Measurements from ENCODE around the gene MMP24. TPM values are rescaled to one million over a fixed set of nuclear protein-coding genes. Genes with fewer than 3 reads are reported as not detected.
"Not testable (repeated sequence)": the region's sequence is repeated elsewhere in the genome, so short reads cannot be mapped to it uniquely, and the experiment has no call there.

The MMP24 gene
- total RNA-seq, 2 donors from 2014 or later, result 0.96 to 1.7 TPM

DNA sequence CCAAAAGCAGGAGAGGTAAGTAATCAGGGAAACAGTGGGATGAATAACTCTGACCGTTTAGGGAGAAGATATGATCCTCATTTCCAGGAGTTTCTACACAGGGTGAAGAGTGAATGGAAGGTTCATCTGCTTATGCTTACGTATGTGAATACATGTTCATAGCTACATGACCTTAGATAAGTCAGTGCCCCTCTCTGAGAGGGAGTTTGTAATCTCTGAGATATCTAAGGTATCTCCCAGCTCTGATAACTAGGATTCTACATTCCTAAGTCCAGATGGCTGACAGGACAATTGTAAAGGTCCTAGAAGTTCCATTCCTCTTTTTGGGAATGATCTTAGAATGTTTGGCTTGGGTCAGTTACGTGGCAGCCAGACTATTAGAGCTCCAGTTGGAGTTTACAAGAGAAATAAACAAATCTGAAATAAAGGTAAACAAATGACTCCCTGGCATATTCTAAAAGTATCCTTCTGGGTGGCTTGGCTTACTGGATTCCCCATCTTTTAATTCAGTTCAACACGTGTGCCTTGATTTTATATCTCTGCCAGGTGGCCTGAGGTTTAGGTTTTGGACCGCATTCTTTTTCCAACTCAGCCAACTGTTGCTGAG lies 38.8 kb upstream of the MMP24 start:
- intact Hi-C loops (cut with DNase I), result no loop called here
- H3K27me3 ChIP-seq (replicated peaks; ENCODE audit: insufficient read depth), result no peaks in the 10 kb centered on the region
- no peak overlapping the region for H3K4me3 ChIP-seq
- no peaks in the 10 kb centered on the region for H3K4me1 ChIP-seq (replicated peaks)
- no peak for DNase-seq (ENCODE audit: low spot score)
- no peaks in the 10 kb centered on the region for H3K9me3 ChIP-seq
- WGBS, result 60% methylated on average over 5 of the region's 5 CpGs
- H3K27ac ChIP-seq, result no peak overlapping the region
- H3K36me3 ChIP-seq, result no peaks in the 10 kb centered on the region
- TF ChIP-seq POLR2AphosphoS5 (IDR thresholded peaks at IDR 0.05), result no peak
- no peak for TF ChIP-seq POLR2A (IDR thresholded peaks at IDR 0.05)
- TF ChIP-seq, protein P1, sequence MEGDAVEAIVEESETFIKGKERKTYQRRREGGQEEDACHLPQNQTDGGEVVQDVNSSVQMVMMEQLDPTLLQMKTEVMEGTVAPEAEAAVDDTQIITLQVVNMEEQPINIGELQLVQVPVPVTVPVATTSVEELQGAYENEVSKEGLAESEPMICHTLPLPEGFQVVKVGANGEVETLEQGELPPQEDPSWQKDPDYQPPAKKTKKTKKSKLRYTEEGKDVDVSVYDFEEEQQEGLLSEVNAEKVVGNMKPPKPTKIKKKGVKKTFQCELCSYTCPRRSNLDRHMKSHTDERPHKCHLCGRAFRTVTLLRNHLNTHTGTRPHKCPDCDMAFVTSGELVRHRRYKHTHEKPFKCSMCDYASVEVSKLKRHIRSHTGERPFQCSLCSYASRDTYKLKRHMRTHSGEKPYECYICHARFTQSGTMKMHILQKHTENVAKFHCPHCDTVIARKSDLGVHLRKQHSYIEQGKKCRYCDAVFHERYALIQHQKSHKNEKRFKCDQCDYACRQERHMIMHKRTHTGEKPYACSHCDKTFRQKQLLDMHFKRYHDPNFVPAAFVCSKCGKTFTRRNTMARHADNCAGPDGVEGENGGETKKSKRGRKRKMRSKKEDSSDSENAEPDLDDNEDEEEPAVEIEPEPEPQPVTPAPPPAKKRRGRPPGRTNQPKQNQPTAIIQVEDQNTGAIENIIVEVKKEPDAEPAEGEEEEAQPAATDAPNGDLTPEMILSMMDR (IDR thresholded peaks at IDR 0.05), result no peak

DNA sequence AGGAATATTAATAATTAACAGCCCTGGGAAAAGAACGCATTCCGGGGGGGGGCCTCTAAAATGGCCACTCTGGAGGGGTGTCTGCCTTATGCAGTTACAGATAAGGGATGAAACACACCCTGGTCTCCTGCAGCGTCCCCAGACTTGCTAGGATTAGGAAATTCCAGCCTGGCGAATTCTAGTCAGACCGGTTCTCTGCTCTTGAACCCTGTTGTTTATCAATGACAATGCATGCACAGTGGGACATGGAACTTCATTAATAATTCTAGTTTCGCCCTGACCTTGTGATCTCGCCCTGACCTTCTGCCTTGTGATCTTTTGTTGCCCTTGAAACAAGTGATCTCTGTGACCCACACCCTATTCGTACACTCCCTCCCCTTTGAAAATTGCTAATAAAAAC lies 37.3 kb upstream of the MMP24 start:
- H3K27ac ChIP-seq; intact Hi-C loops (cut with DNase I); H3K9me3 ChIP-seq; H3K4me1 ChIP-seq (replicated peaks); H3K27me3 ChIP-seq (replicated peaks; ENCODE audit: insufficient read depth); DNase-seq (ENCODE audit: low spot score); H3K36me3 ChIP-seq; H3K4me3 ChIP-seq: not testable (repeated sequence)
- WGBS, result 80% methylated on average over 8 of the region's 8 CpGs

DNA sequence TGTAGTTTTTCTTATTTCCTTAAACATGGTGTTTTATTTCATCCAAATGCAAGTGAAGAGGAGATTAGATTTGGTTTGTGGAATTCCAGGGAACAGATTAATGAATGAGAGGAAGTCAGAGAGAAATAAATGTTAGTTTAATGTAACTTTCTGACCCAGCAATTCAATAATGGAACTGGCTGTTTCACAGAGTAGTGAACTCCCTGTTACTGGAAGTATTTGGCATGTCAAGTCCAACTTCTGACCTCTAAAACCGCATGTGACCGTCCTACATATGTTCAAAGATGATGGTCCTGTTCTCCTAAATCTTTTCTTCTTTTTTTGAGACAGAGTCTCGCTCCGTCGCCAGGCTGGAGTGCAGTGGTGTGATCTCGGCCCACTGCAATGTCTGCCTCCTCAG lies 35.9 kb upstream of the MMP24 start:
- Histone ChIP-seq H3K27me3 (replicated peaks; ENCODE audit: insufficient read depth) (no peaks in the 10 kb centered on the region), H3K9me3 (no peaks in the 10 kb centered on the region), H3K4me1 (replicated peaks) (no peaks in the 10 kb centered on the region), H3K4me3 (no peak overlapping the region), H3K27ac (no peak overlapping the region), H3K36me3 (no peaks in the 10 kb centered on the region)
- no peak for TF ChIP-seq POLR2AphosphoS5 (IDR thresholded peaks at IDR 0.05)
- TF ChIP-seq, protein P1 (IDR thresholded peaks at IDR 0.05), result no peak
- no peak for TF ChIP-seq POLR2A (IDR thresholded peaks at IDR 0.05)
- DNase-seq (ENCODE audit: low spot score), result no peak
- intact Hi-C loops (cut with DNase I), result no loop called here
- 92% methylated on average over 6 of the region's 6 CpGs for WGBS

DNA sequence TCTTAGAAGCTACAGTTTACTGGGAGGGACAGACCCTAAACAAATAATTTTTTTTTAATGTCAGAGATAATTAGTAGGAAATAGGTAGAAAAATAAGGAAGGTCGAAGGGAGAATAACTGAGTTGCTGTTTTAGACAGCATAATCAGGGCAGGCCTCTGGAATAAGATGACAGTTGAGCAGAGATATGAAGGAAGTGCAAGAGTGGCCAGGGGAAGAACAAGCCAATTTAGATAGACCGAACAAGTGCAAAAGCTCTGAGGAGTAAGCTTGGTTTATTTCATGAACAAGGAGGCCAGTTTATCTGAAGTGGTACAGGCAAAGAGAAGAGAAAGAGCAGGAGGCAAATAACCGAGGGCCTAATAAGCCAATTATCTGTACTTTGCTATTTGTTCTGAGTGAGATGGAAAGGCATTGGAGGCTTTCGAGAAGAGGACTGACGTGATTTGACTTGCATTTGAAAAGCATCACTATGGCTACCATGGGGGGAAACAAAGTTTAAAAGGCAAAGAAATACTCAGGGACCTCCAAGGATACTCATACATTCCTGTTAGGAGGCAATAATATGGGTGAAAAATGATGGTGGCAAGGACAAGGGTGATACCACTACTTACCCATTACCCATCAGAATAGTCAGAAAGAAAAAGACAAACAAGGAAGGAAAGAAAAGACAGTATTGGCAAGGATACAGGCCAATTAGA lies 34.9 kb upstream of the MMP24 start:
- H3K27me3 ChIP-seq (replicated peaks; ENCODE audit: insufficient read depth), result no peaks in the 10 kb centered on the region
- TF ChIP-seq POLR2AphosphoS5 (IDR thresholded peaks at IDR 0.05) (no peak), POLR2A (IDR thresholded peaks at IDR 0.05) (no peak)
- TF ChIP-seq, protein P1 (IDR thresholded peaks at IDR 0.05), result no peak
- H3K4me3 ChIP-seq, result no peak overlapping the region
- H3K9me3 ChIP-seq, result no peaks in the 10 kb centered on the region
- peak overlapping the region; percentile 1 to 63 for H3K27ac ChIP-seq
- intact Hi-C loops (cut with DNase I), result no loop called here
- DNase-seq (ENCODE audit: low spot score), result no peak
- no peaks in the 10 kb centered on the region for H3K36me3 ChIP-seq
- H3K4me1 ChIP-seq (replicated peaks), result no peaks in the 10 kb centered on the region
- 60% methylated on average over 5 of the region's 5 CpGs for WGBS

DNA sequence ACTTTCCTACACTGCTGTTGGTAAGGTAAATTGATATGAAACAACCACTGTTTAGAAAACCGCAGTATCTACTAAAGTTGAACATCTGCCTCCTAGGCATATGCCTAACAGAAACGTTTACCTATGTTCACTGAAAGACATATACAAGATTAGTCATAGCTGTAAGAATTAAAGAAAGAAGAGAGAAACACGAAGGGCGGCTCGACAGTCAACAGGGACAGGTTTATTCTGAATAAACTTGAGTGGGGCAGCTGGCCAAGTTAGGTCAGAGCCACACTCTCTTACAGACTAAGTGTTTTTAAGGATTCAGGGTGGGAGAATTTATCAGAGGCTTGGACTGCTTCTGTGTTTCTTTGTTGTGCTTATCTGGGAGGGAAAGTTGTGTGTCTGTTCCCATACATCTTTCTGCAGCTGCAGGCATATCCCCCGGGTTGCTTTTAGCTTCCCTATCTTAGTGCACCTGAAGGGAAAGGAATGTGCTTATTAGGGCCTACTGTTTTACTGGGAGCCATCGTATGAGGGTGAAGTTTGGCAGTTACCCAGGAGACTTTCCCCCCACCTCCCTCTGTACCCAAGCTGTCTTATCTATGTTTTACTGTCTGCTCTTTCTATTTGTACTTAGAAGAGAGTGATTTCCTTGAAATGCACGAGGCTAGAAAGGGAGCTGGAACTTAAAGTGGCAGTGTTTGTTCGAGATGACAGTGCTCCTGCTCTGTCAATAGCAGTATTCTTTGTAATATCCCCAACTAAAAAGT lies 34.2 kb upstream of the MMP24 start:
- H3K27ac ChIP-seq, result peak overlapping the region; percentile 1 to 63
- H3K4me3 ChIP-seq, result no peak overlapping the region
- no peaks in the 10 kb centered on the region for H3K36me3 ChIP-seq
- H3K27me3 ChIP-seq (replicated peaks; ENCODE audit: insufficient read depth), result no peaks in the 10 kb centered on the region
- no peaks in the 10 kb centered on the region for H3K9me3 ChIP-seq
- DNase-seq (ENCODE audit: low spot score), result peak; percentile 52
- TF ChIP-seq, protein P1 (IDR thresholded peaks at IDR 0.05), result no peak
- no peak for TF ChIP-seq POLR2A (IDR thresholded peaks at IDR 0.05)
- no peak for TF ChIP-seq POLR2AphosphoS5 (IDR thresholded peaks at IDR 0.05)
- intact Hi-C loops (cut with DNase I), result no loop called here
- no peaks in the 10 kb centered on the region for H3K4me1 ChIP-seq (replicated peaks)
- WGBS, result 20% methylated on average over 9 of the region's 9 CpGs

DNA sequence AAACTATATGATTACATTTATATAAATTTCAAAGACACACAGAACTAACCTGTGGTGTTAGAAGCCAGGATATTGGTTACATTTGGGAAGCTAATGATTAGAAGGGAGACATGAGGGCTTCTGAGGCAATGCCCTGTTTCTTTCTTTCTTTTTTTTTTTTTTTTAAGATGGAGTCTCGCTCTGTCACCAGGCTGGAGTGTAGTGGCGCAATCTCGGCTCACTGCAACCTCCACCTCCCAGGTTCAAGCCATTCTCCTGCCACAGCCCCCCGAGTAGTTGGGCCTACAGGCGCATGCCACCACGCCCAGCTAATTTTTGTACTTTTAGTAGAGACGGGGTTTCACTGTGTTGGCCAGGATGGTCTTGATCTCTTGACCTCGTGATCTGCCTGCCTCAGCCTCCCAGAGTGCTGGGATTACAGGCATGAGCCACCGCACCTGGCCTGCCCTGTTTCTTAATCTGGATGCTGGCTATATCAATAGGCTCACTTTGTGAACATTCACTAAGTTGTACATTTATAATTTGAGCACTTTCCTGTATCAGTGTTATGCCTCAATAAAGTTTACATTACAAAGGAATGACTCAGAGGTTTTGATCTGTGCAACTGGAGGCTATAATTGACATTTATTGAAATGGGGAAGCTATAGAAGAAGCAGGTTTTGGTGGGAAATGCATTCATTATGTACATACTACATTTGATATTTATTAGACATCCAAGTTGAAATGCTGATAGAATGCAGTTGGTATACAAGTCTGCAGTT lies 33.3 kb upstream of the MMP24 start:
- H3K4me3 ChIP-seq; H3K36me3 ChIP-seq; DNase-seq (ENCODE audit: low spot score); H3K4me1 ChIP-seq (replicated peaks); H3K27me3 ChIP-seq (replicated peaks; ENCODE audit: insufficient read depth); intact Hi-C loops (cut with DNase I); H3K9me3 ChIP-seq: not testable (repeated sequence)
- WGBS, result 81% methylated on average over 9 of the region's 9 CpGs
- peak overlapping the region in 1 of 2 donors; percentile 63 for H3K27ac ChIP-seq

Data from prostate gland (tissue), 2 donors.